COR-L47 (cell line): ENCODE results near the gene TMEM185A.
"Not testable (repeated sequence)": the region's sequence is repeated elsewhere in the genome, so short reads cannot be mapped to it uniquely, and the experiment has no call there.

Source experiments
- DNase-seq: peaks from one replicate; lab custom pipeline; 2025; lab: John Stamatoyannopoulos, UW

TMEM185A gene

GRCh38 chrX:149626829-149627228, 4.8 kb downstream of the TMEM185A start:
- DNase-seq = not testable (repeated sequence)

- DNase-seq = not testable (repeated sequence)
These were observed 11.9 kb downstream of the TMEM185A start for GRCh38 chrX:149619662-149620061.

DNA sequence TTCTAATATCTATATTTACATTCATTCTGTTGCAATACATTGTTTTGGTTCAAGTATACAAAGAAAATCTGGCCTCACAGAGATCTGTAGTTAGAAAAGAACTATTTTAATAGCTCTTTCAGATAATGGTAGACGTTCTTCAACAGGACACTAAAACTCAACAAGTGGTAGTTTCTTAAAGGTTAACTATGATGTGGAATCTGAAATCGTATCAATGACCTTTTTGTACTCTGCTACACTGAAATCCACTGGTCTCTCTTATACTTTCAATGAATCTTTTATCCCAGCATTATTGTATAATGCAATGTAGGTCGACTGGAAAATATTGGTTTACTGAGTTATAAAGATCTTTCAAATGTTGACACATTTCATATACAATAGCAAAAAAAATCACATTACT, 12.7 kb downstream of the TMEM185A start:
- no peak for DNase-seq

GRCh38 chrX:149611623-149612175, 19.9 kb downstream of the TMEM185A start:
- no peak for DNase-seq

DNA sequence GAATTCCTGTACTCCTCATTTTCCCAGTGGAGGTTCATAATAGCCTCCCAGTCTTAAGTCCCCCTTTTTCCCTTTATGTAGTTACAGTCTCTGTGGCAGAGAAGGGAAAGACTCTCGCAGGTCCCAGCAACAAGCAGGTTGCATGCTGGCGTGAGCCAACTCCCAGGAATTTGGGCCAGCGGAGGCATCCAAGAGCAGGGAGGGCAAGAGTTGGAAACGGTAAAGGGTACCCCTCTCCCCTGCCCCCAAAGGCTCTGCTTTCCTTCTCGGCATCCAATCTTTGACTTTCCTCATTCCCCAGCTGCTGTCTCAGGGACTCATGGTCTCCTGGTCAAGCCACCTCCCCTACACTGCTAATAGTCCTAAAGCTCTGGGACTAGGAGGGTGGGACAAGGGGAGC, 21.1 kb downstream of the TMEM185A start:
- no peak for DNase-seq

DNA sequence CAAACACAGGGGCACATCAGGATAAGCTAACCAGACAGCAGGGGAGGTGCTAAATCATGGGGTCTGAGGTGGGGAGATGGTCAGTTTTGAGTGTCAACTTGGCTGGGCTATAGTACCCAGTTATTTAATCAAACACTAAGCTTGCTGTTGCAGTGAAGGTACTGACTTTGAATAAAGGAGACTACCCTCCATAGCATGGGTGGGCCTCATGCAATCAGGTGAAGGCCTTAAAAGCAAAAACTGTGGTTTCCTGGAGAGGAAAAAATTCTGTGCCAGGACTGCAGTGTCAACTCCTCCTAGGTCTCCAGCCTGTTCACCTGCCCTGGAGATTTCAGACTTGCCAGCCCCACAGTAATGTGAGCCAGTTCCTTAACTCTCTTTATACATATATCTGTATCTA, 23.9 kb downstream of the TMEM185A start:
- no peak for DNase-seq

DNA sequence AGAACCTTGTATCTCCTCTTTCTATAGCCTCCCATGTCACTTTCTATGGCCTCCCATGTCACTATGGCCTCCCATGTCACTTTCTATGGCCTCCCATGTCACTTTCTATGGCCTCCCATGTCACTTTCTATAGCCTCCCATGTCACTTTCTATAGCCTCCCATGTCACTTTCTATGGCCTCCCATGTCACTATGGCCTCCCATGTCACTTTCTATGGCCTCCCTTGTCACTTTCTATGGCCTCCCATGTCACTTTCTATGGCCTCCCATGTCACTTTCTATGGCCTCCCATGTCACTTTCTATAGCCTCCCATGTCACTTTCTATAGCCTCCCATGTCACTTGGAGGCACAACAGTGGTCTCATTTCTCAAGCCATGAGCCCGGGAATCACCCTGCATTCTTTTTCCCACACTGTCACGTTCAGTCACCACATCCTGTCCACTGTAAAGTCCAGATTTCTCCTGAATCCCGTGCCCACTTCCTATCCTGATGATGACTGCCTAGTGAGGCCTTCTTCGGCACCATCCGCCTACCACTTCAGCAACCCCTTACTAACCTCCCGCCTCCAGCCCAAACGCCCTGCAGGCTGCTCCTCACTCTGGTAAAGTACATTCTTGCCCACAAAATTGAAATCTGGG, 26.2 kb downstream of the TMEM185A start:
- DNase-seq = not testable (repeated sequence)

DNA sequence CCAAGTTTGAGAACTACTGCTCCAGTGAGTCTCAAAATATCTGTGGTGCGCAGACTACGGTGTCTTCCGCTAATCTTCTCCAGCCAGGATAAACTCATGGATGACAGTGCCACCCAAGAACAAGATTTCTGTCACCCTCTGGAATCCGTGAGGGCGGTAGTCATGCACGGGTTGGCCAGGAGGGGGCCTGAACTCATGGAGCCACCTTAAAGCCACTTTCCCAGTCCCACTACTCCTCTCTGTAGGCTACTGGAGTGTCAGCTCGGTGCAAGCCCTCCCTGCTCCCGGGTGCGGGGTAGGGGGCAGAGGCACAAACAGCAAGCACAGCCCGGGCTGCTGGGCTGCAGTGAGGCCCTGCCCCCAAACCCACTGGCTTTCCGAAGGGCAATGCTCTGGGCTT, 33.0 kb downstream of the TMEM185A start:
- not testable (repeated sequence) for DNase-seq

DNA sequence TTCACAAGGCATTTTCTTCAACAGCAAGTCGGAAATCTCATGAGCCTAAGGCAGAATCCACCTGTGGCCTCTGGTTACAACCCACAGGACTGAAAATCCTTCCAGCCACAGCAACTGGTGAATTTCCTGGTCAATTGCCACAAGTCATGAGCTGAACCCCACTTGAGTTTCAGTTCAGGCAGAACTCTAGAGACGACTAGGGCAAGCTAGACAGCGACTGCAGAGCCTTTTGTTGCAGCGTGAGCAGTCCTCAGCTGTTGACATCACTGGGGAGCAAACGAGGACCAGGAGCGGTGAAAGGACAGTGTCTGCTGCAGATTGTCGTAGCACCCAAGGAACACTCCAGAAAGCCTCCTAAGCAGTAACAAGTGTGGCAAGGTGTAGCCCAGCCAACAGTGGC, 35.6 kb downstream of the TMEM185A start:
- not testable (repeated sequence) for DNase-seq

DNA sequence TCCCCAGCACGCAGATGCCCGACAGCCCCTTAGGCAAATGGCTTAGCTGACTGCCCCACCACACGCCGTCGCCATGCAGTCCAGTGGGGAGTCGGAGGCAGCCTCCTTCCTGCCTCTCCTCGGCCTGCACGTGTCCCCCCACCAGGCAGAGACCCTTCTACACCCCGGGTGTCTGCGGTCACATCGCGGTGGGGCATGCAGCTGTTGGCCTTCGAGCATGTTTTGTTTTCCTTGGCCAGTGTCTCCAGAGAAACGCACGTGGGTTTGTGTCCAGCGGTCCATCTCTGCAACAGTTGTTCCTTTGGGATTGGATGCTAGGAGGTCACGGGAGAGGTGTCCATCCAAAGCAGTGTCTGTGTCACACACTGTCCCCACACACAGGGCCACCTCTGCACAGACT, 36.4 kb downstream of the TMEM185A start, which contains the start of gene HSFX2:
Gene HSFX2 (minus strand): TSS at position 101 of the 400 bp plus-strand sequence. CDS start 614 bp downstream, outside the sequence.
- DNase-seq = not testable (repeated sequence)

DNA sequence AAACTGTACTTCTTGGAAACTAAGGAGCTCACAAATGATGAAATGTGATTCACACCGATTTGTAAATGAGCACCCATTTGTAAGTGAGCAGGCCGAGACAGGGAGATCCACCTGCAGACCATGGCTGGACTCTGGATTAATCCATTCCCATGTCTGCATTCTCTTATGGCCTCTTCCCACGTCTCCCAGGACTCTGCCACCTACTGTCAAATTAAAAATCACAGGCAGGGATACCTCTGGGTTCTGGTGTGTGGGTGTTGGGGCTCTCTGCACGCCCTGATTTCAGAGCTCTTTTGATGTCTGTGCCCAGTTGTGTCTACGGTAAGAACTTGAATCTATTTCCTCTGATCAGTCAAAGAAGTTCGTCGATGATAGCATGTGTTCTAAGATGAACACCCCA, 40.6 kb downstream of the TMEM185A start:
- DNase-seq = not testable (repeated sequence)

GRCh38 chrX:149587359-149587758, 44.2 kb downstream of the TMEM185A start, which contains the start of gene MAGEA9B:
Gene MAGEA9B (minus strand): TSS chrX:149587459. CDS start chrX:149583179, 4,280 bp downstream.
- DNase-seq = not testable (repeated sequence)

GRCh38 chrX:149585631-149586030, 46.0 kb downstream of the TMEM185A start:
- not testable (repeated sequence) for DNase-seq

- not testable (repeated sequence) for DNase-seq
These were observed 58.1 kb downstream of the TMEM185A start for GRCh38 chrX:149573456-149573855.

DNA sequence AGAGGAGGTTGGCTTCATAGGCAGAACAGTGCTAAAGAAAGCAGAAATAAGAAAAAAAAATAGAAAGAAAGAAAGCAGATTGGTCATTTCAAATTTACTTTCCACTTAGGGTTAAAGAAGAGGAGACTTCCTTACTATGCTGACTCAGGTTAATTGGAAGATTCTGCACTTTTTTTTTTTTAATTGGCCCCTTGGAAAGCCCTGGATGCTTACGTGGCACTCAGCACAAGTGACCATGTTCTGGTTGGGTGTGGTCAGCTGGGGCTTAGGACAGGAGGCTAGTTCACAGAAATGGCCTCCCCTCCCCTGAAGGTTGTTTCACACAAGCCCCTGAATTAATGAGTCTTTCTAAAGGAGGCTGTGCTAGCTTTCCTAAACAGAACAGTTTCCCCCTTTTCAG, 58.8 kb downstream of the TMEM185A start:
- no peak for DNase-seq

- DNase-seq = no peak
These were observed 59.8 kb downstream of the TMEM185A start for GRCh38 chrX:149571770-149572169.

GRCh38 chrX:149570668-149571067, 60.9 kb downstream of the TMEM185A start:
- DNase-seq = no peak

DNA sequence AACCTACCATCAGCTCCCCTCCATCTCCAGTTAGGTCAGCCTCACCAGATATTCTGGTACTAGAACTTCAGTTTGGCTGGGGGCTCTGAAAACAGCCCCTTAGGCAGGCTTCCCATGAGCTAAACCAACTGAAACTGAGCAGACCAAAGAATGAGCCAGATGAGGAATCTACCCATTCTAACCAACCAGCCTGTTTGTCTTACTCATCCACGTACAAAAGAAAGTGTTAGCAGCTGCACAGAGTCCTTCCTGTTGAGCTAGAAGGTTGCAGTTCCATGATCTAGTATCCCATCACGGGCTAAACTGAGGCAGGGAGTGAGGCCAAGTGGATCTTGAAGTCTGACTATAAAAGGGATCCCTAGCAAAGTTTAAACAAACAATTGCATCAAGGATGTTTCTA, 61.8 kb downstream of the TMEM185A start:
- no peak for DNase-seq

DNA sequence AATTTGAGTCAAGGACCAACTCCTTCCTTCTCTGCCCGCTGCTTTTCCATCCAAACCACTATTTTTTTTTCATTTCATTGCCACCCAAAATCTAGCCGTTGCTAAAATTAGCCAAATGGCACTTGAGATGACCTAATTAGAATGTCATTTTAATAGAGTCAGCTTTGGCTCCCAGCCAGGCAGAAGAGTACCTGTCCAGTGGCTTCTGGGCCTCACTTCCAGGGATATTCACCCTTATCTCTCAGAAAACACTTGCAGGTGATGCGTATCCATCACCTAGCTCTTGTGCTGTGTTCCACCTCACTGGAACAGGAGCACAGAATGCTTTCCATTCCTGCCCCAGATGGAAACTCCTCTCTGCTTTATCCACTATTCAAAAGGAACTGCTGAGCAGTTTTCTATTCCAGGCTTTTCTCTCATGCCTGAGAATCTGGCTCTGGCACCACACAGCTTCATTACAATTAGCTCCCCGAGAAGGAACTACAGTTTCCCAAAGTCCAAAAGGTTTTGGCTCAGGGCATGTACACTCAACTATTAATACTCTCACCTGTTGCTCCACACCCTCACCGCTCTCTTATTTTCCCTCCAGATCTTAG, 62.8 kb downstream of the TMEM185A start:
- no peak for DNase-seq

GRCh38 chrX:149567621-149568417, 63.8 kb downstream of the TMEM185A start:
- DNase-seq = no peak

- DNase-seq = no peak
These were observed 68.2 kb downstream of the TMEM185A start for GRCh38 chrX:149563359-149563758.

DNA sequence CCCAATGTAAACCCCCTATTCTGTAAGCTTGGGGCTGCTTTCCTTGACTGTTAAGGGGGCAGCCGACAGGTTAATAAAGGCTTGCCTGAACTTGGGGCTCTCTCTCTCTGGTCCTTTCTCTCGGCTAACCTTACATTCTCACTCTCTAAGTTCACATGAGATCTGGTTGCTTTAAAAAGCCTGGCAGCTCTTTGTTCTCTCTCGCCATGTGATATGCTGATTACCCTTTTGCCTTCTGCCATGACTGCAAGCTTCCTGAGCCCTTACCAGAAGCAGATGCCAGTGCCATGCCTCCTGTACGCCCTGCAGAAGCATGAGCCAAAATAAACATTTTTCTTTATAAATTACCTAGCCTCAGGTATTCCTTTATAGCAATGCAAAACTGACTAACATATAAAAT, 76.3 kb downstream of the TMEM185A start:
- not testable (repeated sequence) for DNase-seq

DNA sequence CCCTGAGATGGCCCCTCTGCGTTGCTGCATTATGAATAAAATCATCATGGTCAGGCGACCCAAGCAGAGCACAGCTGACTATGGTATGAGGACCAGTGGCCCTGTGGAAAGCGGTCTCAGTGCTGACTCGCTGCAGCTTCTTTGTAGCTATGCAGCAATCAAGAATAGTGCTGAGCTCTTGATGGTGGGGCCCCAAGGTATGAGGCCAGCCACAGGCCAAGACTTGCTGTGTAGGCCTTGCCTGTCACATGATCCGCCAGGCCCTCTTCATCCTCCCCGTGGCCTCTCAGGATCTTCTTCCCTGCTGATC, 79.7 kb downstream of the TMEM185A start:
- DNase-seq = not testable (repeated sequence)
